GOT3 (cell line): ENCODE data around the gene ZNF280C.
"Not testable (repeated sequence)": the region's sequence is repeated elsewhere in the genome, so short reads cannot be mapped to it uniquely, and the experiment has no call there.

Source experiments
- DNase-seq: peaks from one replicate; lab custom pipeline; 2025; ENCODE audit warnings: mixed read lengths; lab: John Stamatoyannopoulos, UW

Gene ZNF280C, protein sequence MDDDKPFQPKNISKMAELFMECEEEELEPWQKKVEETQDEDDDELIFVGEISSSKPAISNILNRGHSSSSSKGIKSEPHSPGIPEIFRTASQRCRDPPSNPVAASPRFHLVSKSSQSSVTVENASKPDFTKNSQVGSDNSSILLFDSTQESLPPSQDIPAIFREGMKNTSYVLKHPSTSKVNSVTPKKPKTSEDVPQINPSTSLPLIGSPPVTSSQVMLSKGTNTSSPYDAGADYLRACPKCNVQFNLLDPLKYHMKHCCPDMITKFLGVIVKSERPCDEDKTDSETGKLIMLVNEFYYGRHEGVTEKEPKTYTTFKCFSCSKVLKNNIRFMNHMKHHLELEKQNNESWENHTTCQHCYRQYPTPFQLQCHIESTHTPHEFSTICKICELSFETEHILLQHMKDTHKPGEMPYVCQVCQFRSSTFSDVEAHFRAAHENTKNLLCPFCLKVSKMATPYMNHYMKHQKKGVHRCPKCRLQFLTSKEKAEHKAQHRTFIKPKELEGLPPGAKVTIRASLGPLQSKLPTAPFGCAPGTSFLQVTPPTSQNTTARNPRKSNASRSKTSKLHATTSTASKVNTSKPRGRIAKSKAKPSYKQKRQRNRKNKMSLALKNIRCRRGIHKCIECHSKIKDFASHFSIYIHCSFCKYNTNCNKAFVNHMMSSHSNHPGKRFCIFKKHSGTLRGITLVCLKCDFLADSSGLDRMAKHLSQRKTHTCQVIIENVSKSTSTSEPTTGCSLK

DNA sequence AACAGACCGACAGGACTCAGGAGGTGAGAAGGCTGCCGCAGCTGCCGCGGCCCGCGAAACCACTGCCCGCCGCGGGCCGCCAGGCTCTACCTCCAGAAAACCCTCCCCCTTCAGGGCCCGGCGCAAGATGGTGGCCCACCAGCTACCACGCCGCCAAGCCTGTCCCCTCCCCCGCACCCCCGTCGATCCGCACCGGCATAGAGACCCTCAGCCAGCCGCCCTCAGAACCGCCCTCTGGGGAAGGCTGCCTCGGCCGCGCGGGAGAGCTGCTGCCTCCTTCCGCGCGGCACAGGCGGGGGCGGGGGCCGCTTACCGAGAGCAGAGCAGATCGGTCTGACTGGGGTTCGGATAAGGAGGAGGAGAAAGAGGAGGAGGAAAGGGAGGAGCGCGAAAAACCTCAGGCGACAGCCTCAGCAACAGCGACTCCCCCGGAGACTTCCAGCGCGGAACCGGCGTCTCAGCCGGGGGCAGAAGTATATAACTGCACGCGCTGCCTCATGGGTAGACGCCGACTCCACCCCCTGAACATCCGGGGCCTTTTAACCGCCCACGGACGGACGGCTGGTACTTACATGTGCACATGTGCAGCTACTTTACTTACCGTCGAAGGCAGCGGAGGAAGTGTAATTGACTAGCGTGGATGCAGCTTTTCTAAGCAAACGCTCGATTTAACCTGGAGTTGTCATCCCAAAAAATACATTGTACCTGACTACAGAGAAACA is at the start of gene ZNF280C:
Gene ZNF280C (minus strand): TSS at position 451 of the 722 bp plus-strand sequence. CDS start 8,450 bp downstream, outside the sequence.
- DNase-seq: peak; percentile 62

DNA sequence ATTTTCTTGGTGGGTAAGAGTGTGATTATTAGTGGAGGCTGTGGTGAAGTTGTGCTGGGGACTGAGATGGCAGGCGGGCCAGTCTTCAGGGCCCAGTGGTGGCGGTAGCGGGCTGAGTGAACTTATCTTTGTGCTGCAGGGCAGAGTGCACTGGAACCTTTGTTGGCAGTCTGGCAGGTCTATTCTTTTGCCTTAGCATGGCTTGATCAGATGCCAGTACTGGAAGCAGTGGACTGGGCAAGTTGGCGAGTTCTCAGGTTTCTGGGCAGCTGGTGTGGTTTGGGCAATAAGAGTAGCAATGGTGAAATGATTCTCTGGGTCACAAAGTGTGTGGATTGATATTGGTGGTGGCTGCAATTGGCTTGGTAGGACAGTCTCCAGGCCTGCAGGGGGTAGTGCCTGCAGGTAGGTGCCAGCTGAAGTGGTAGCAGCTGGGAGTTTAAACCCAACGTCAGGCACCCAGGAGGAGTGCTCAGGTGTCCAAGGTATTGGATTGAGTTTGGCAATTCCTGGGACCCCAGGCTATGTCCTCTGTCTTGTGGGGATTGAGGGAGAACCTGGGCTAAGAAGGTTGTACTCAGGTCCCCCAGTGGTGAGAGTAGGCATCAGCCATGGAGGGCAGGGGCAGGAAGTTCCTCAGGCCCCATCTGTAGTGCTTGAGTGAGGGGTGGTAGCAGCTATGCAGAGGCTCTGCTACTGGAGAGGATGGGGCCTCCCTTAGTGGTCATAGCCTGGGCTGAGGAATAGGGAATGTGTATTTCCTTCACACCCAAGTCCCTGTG is 36.1 kb upstream of the ZNF280C start:
- DNase-seq: no peak

DNA sequence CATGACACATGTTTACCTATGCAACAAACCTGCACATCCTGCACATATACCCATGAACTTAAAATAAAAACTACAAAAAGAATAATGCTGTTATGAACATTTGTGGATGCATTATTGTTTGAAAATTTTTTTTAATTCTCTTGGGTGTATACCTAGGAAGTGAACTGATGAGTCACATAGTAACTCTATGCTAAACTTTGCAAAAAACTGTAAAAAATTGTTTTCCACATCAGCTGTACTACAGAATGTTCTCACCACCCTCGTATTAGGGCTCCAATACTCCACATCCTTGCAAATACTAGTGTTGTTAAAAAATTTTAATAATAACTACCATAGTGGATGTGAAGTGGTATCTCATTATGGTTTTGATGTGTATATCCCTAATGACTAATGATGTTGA is 33.3 kb upstream of the ZNF280C start:
- no peak for DNase-seq

DNA sequence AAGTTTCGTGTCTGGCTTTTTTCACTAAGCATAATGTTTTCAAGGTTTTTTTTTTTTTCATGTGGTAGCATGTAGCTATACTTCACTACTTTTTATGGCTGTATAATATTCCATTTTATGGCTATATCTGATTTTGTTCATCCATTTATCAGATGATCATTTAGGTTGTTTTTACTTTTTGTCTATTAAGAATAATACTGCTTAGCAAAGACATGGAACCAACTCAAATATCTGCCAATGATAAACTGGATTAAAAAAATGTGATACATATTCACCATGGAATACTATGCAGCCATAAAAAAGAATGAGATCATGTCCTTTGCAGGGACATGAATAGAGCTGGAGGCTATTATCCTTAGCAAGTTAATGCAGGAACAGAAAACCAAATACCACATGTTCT is 32.7 kb upstream of the ZNF280C start:
- DNase-seq: no peak

DNA sequence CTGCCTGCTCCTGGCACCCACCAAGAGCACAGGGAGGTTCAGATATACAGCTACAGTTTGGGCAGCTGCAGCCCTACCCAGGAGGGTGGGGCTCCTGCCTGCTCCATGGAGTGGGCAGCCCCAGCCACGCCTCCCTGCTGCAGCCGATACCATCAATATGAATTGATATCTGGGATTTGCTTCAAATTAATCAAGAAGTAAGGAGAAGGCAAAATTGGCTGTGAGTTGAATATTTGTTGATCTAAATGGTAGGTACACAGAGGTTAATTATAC is 31.2 kb upstream of the ZNF280C start:
- no peak for DNase-seq

DNA sequence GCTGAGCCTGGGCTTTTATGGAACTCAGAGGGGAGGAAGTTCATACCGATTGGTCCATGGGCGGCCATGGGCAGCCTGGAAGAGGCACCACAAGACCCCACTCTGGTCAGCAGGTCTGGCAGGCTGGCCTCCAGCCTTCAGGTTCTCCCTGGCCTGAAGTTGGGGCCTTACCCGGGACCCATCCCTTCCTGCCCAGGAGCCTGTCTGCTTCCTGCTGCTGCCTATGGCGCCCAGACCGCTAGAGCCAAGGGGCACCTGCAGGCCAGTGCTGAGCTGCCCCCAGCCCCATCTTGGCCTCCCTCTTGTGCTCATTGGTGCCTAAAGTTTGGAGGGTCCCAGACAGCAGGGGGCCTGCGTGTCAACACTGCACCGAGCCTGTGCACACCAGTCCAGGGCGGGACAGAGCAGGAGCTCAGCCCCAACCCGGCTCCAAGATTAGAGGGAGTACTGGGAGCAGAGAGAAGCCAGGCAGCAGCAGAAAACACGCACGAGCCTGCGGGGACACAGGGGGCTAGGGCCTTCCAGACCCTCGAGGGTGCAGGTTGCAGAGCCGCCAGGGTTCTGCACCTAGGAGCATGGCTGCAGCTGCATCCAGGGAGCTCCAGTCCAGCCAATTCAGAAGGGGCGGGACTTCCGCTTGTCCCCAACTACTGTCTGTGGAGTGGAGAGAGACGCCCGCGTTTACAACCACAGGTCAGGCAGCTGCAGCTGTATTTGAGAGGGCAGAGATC is 30.7 kb upstream of the ZNF280C start:
- no peak for DNase-seq

DNA sequence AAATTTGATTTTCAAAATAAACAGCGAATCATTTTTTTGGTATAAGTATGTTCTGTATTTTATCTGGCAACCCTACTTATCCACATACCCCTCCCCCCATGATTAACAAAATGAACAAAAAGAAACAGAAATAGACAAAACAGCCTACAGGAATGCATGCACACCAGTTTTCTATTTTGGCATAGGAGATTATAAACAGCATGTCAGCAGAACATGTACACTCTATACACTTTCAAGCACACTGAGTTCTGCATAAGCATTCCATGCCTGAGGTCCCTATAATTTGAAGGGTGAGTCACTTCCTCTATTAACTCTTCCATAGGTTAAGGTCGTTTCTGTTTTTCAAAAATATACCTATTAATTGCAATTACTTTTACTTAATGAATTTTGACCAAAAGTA is 28.0 kb upstream of the ZNF280C start:
- no peak for DNase-seq

DNA sequence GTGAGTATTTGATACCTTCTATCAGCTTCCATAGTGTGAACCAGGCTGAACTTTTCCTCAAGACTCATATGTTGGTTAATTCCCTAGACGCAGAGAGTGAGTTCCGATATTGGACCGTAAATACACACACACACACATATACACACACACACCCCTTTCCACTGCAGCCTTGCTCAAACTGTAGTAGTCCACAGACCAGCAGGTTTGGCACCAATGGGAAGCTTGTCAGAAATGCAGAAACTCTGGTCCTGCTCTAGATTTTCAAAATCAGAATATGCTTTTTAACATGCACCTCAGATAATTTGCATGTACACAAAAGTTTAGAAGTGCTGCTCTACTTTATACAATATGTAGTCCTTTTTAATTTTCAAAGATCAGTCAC is 27.6 kb upstream of the ZNF280C start:
- no peak for DNase-seq

DNA sequence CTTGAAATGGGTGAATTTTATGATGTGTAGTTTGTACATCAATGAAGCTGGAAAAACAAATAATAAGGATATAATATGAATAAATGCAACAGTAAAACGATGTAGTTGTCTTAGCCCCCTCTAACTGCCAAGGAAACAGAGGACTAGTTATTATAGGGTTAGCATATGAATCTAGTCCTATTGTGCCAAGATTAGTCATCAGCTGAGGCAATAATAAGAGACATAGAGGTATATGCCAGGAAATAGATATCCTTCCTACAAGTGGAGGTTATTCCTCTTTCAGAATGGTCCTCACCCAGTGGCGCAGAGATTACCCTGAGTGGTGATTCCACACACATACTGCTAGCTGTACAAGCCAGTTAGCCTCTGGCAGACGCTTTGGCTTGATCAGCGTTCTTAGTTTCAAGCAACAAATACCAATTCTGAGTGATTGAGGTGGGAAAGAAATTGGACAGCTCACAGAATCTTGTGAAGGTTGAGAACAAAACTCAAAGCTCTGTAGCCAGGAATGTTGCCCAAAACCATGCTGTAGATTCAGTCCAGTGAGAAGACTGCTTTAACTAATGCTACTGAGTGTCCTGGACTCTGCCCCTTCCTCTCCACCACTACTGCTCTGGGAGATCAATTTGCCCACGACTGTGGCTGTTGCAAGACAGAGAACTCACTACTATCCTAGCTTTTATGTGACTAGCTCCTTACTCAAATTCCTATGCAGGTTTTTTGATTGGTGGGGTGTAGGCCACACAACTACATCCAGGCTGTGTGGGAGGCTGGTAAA is 27.0 kb upstream of the ZNF280C start:
- DNase-seq: no peak

DNA sequence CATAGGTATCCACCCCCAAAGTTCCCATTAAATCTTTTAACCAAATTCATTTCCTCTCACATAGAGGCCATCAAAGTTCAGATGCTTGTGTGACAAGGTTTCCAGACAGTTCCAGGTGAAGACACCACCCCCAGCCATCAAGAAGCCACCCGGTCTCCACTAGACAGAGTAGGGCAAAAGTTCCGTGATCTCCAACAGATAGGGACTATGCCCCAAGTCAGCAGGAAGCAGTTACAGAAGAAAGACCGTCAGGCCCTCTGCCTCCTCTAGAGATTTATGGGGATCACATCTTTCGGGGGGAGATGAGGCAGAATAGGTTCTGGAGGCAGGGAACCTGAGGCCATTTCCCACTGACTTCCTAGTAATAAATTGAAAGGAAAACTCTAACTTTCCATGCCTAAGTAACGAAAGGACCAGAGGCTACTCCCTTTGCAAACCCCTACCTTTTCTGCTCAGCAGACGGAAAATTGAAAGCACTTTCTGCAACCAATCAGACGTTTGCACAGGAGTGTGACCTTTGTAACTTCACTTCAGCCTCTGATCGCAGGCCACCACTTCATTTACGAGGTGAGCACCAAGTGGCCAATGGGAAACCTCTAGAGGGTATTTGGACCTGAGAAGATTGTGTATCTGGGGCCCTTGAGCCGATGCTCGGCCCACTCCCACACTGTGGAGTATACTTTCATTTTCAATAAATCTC is 18.5 kb upstream of the ZNF280C start:
- DNase-seq: no peak

DNA sequence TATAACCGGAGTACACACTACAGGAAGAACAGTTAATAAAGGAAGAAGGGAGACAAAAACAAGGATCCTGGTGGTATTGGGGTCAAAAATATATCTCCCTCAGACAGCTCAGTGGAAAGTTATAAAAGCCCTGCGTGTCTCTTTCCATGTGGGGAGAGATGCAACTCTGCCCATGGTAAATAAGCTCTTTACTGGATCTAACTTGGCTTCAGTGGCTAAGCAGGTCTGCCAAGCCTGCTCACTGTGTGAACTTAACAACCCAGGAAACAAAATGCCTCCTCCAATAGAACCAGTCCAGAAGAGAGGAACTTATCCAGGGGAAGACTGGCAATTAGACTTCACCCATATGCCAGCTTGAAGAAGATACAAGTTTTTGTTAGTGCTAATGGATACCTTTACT is 17.0 kb upstream of the ZNF280C start:
- no peak for DNase-seq

DNA sequence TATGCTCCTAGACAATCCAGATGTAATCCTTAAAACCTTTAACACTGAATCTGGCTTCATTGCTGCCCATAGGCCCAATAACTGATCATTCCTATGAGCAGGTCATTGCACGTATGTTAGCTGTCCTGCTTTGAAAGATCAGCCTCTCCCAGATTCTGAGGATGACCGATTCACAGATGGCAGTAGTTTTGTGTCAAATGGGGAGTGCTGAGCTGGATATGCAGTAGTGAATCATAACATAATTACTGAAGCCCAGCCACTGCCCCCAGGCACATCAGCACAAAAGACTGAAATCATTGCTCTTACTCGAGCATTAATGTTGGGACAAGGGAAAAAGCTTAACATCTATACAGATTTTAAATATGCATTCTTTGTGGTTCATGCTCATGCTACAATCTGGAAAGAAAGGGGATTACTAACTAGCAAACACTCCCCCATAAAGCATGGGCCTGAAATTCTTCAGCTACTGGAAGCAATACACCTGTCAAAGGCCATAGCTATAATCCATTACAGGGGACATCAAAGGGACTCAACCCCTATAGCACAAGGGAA is 16.4 kb upstream of the ZNF280C start:
- DNase-seq: no peak

DNA sequence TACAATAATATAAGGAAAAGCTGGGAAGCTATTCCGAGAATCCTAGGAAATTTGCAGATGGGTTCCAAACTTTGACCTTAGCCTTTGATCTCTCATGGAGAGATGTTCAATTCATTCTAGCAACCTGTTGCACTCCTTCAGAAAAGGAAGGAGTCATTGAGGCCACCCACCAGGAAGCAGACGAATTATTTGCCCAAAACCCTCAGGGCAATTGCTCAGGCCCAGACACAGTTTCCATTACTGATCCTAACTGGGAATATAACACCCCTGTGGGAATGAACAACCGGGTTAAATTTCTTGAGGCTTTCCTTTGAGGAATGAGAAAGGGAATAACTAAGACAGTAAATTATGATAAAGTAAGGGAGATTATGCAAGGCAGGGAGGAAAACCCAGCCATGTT is 13.5 kb upstream of the ZNF280C start:
- DNase-seq: no peak

DNA sequence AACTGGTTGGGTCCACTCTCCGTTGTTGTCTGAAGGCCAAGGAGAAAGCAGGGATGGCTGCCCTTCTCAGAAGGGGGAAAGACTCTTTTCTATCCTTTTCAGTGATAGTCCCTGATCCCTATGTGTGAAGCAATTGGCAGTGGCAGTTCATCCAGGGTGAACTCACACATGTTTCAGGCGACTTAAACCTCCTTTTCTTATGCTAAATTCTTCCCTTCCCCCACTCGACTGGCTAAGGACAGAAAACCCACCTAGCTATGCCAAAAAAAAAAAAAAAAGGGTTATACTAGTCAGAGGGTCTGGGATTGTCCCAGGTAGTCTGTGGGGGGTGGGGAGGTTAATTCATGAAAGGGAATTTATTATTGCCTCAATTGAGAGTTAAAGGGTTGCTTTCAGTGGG is 12.2 kb upstream of the ZNF280C start:
- no peak for DNase-seq

DNA sequence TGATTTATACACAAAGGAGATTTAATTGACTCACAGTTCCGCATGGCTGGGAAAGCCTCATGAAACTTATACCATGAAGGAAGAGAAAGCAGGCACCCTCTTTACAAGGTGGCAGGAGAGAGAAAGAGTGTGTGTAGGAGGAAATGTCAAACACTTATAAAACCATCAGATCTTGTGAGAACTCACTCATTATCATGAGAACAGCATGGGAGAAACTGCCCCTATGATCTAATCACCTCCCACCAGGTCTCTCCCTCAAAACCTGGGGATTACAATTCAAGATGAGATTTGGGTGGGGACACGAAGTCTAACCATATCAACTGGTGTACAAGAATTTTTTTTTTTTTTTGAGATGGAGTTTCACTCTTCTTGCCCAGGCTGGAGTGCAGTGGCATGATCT is 3.6 kb upstream of the ZNF280C start:
- DNase-seq: not testable (repeated sequence)

DNA sequence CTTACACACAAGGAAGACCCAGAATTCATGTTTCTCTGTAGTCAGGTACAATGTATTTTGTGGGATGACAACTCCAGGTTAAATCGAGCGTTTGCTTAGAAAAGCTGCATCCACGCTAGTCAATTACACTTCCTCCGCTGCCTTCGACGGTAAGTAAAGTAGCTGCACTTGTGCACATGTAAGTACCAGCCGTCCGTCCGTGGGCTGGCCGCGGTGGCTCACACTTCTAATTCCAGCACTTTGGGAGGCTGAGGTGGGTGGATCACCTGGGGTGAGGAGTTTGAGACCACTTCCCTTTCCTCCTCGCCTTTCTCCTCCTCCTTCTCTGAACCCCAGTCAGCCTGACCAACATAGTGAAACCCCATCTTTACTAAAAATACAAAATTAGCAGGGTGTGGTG is 692 bp upstream of the ZNF280C start:
- DNase-seq: not testable (repeated sequence)

DNA sequence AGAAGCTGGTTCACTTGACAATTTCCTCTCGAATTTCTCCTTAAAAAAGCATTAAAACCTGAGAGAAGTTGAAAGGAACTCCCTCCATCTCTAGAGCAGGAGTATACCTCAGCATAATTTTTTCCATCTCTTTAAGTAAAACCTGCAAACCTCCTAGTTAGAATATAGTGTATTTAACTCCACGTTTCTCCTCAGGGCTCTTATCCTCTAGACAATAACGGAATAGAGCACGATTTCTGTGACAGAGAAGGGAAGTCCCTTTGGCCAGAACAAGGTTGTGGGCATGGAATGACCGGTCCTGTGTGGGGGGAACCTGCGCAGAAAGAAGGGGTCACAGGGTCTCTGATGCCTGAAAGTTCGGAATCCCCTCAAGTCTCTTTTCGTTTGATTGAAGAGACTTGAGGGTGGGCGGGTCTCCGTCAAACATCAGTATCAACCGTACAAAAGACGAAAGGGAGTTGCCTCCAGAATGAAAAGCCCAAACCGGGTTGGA is 697 bp downstream of the ZNF280C start:
- DNase-seq: no peak

DNA sequence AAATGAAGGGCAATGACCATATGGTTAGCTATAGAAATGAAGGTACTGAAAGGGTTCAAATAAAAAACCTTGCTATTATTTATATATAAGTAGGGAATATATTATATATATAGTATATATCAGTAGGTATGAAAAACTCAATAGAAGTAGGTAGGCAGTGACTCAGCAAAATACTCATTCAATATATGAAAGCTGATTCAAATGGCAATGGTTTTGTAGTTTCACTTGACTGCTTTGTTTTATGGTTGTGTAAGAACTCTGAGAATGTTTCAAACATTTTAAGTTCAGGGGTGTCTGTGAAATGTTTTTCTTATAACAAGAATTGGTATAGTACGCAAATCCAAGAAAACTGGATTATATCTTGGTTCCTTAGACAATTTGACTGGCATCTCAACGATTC is 4.1 kb downstream of the ZNF280C start:
- no peak for DNase-seq

DNA sequence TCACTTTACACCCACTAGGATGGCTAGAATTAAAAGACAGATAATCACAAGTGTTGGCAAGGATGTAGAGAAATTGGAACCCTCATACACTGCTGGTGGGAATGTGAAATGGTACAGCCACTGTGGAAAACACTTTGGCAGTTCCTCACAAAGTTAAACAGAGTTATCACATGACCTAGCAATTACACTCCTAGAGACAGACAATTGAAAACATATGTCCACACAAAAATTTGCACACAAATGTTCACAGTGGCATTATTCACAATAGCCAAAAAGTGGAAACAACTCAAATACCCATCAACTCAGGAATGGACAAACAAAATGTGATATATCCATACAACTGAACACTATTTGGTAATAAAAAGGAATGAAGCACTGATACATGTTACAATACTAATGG is 5.7 kb downstream of the ZNF280C start:
- DNase-seq: no peak

DNA sequence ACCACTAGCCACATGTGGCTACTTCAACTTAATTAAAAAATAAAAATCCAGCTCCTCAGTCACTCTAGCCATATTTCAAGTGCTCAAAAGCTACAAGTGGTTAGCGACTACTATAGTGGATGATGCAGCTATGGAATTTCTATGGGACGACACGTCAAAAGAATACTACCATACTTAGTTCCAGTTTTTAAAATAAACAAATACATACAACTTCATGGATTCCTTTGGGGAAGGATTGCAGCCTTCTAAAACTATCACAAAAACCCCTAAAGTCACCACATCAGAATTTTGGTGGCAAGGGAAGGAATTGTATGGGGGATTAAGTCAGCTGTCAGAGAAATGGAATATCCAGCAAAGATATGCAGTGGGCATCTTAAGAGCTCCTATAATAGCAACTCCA is 6.5 kb downstream of the ZNF280C start:
- DNase-seq: no peak
